ENCODE data around the gene KRT74. TPM values are rescaled to one million over a fixed set of nuclear protein-coding genes. Genes with fewer than 3 reads are reported as not detected.

Gene KRT74
- total and polyA plus RNA-seq, 2 of the 13 experiments (the other 11 are each of a cell fraction or from before 2014, with no cell fraction given): not detected

DNA sequence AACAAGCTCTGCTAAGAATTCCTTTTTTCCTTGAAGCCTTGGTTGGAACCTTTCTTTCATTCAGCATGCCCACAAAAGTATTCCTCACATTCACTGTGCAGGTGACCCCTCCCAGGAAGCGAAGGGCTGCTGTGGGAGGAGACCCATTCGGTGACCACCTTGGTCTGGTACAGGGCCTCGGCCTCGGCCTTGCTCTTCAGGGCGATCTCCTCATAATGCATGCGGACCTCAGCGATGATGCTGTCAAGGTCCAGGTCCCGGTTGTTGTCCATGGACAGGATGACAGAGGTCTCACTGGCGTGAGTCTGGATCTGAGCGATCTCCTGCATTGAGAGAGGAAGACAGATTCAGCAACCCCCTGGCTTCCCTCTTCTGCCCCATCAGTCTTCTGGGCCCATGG is 3.1 kb downstream of the KRT74 start:
- H3K4me1 ChIP-seq (ENCODE audit: insufficient read depth, low read length): no peaks in the 10 kb centered on the region
- no peaks in the 10 kb centered on the region for H3K9me3 ChIP-seq (ENCODE audit: low read length)
- no peaks in the 10 kb centered on the region for H3K36me3 ChIP-seq (replicated peaks in 1 of 2; ENCODE audit: control insufficient read depth in 1 of 2, insufficient read depth in 2 of 2, low read length in 2 of 2)
- in situ Hi-C loops (cut with HindIII; ENCODE audit: extremely low pct_ligation_motif_present, low pct_unique_long_range_greater_than_20kb) (no loop called here), intact Hi-C loops (cut with micrococcal nuclease; ENCODE audit: unreplicated experiment) (no loop called here)
- H3K27ac ChIP-seq (ENCODE audit: extremely low read length, insufficient read depth, low read length): no peak overlapping the region
- WGBS (ENCODE audit: low lambda C conversion rate): 13% methylated on average over 9 of the region's 10 CpGs
- FAIRE-seq (no peak), DNase-seq (ENCODE audit: low spot score) (no peak), ATAC-seq (no peak)
- no peak for TF ChIP-seq ATRX (CRISPR knock-in tag; IDR thresholded peaks at IDR 0.05; ENCODE audit: borderline replicate concordance)
- TF ChIP-seq, protein P1, sequence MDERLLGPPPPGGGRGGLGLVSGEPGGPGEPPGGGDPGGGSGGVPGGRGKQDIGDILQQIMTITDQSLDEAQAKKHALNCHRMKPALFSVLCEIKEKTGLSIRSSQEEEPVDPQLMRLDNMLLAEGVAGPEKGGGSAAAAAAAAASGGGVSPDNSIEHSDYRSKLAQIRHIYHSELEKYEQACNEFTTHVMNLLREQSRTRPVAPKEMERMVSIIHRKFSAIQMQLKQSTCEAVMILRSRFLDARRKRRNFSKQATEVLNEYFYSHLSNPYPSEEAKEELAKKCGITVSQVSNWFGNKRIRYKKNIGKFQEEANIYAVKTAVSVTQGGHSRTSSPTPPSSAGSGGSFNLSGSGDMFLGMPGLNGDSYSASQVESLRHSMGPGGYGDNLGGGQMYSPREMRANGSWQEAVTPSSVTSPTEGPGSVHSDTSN (CRISPR knock-in tag; IDR thresholded peaks at IDR 0.05): no peak
- TF ChIP-seq POLR2AphosphoS5 (IDR thresholded peaks at IDR 0.05; ENCODE audit: low read depth, low read length): no peak
- TF ChIP-seq, protein P2, sequence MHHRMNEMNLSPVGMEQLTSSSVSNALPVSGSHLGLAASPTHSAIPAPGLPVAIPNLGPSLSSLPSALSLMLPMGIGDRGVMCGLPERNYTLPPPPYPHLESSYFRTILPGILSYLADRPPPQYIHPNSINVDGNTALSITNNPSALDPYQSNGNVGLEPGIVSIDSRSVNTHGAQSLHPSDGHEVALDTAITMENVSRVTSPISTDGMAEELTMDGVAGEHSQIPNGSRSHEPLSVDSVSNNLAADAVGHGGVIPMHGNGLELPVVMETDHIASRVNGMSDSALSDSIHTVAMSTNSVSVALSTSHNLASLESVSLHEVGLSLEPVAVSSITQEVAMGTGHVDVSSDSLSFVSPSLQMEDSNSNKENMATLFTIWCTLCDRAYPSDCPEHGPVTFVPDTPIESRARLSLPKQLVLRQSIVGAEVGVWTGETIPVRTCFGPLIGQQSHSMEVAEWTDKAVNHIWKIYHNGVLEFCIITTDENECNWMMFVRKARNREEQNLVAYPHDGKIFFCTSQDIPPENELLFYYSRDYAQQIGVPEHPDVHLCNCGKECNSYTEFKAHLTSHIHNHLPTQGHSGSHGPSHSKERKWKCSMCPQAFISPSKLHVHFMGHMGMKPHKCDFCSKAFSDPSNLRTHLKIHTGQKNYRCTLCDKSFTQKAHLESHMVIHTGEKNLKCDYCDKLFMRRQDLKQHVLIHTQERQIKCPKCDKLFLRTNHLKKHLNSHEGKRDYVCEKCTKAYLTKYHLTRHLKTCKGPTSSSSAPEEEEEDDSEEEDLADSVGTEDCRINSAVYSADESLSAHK (CRISPR knock-in tag; IDR thresholded peaks at IDR 0.05; ENCODE audit: borderline replicate concordance): no peak
- TF ChIP-seq NFKB2 (CRISPR knock-in tag; IDR thresholded peaks at IDR 0.05; ENCODE audit: borderline replicate concordance): no peak
- no peak for TF ChIP-seq KDM3A (CRISPR knock-in tag; IDR thresholded peaks at IDR 0.05; ENCODE audit: low read depth)
- no peak for TF ChIP-seq HMG20A (CRISPR knock-in tag; IDR thresholded peaks at IDR 0.05; ENCODE audit: borderline replicate concordance)
- no TSS peak for BruUV-seq (replicated peaks)
- H3K9ac ChIP-seq (ENCODE audit: insufficient read depth, low read depth, low read length): no peak overlapping the region
- CTCF ChIA-PET (ENCODE audit: low intra/inter-chr PET ratio, low total read pairs): no interaction called here
- POLR2A ChIA-PET: no interaction called here
- H2AFZ ChIP-seq (ENCODE audit: low read length): no peak overlapping the region
- no peaks in the 10 kb centered on the region for H3K79me2 ChIP-seq (ENCODE audit: insufficient read depth, low read length)
- H3K4me2 ChIP-seq (ENCODE audit: low read depth, low read length): no peak overlapping the region
- no peaks in the 10 kb centered on the region for H4K20me1 ChIP-seq (ENCODE audit: insufficient read depth, low read length)
- no peak overlapping the region for H3K4me3 ChIP-seq (replicated peaks in 1 of 3; ENCODE audit: insufficient read depth in 1 of 3, low read depth in 2 of 3, low read length in 3 of 3)
- peaks cover 10 to 69% of the 10 kb centered on the region in 2 experiments; a peak in 4 of 5 replicates for H3K27me3 ChIP-seq (ENCODE audit: control insufficient read depth in 1 of 2, insufficient read depth in 2 of 2, low read length in 2 of 2)

Data from HepG2 (cell line).